B cell (primary cell): ENCODE data around the gene FLT3LG. TPM values are rescaled to one million over a fixed set of nuclear protein-coding genes. Genes with fewer than 3 reads are reported as not detected.

Experiments
- ATAC-seq: fragments of 200-7000 bp; cut with Tn5 transposase; one replicate; pipeline ENCODE4 v1.10.0; 2021; ENCODE audit warnings: low read depth, mild to moderate bottlenecking, moderate number of reproducible peaks, moderate library complexity
- CTCF ChIA-PET: fragments of 350-600 bp; sonication (Branson Sonifier 250); formaldehyde crosslinking; loops from one replicate; lab custom pipeline; 2021; ENCODE audit warnings: antibody characterized with exemption, inconsistent platforms; lab: Charles Lee
- POLR2A ChIA-PET: fragments of 350-600 bp; sonication (Branson Sonifier 250); formaldehyde crosslinking; loops from one replicate; lab custom pipeline; 2021; ENCODE audit warnings: antibody characterized with exemption; lab: Charles Lee
- DNase-seq: peaks from one replicate; pipeline ENCODE4 v3.0.0; 2013
- H2AFZ ChIP-seq: 2 replicates; pipeline ENCODE4 v1.6.1; 2012; ENCODE audit warnings: mild to moderate bottlenecking, low read depth, low read length; ENCODE audit not compliant: insufficient read depth, poor library complexity, severe bottlenecking
- H3K27ac ChIP-seq, 2 donors: 1 replicate in 1 of 2; 2 replicates in 1 of 2; pipeline ENCODE4 v1.5.1; 2012 to 2013; ENCODE audit warnings: low read length in 2 of 2, mild to moderate bottlenecking in 2 of 2, moderate library complexity in 1 of 2
- H3K27me3 ChIP-seq, 4 experiments: fragments of 200-600 bp in 1 of 4; sonication (generic) in 1 of 4; replicated peaks in 1 of 4; 1 replicate in 2 of 4; 2 replicates in 2 of 4; pipeline versions ENCODE4 v1.6.1 to v1.7.0; 2013 to 2016; ENCODE audit warnings: low read length in 3 of 4, mild to moderate bottlenecking in 2 of 4, mixed read lengths in 1 of 4, moderate library complexity in 1 of 4; ENCODE audit not compliant: insufficient read depth in 4 of 4, control insufficient read depth in 3 of 4; ENCODE audit errors: control extremely low read depth in 1 of 4
- H3K36me3 ChIP-seq, 2 experiments: replicated peaks in 1 of 2; 1 replicate in 1 of 2; 2 replicates in 1 of 2; pipeline versions ENCODE4 v1.6.1 to v1.7.1; 2013; ENCODE audit warnings: low read length in 1 of 2; ENCODE audit not compliant: insufficient read depth in 2 of 2, control insufficient read depth in 1 of 2; ENCODE audit errors: control extremely low read depth in 1 of 2, extremely low read depth in 1 of 2
- H3K4me1 ChIP-seq, 2 donors: fragments of 200-600 bp in 1 of 2; sonication (generic) in 1 of 2; 1 replicate in 1 of 2; 2 replicates in 1 of 2; pipeline versions ENCODE4 v1.5.1 to v1.6.1; 2013 to 2017; ENCODE audit warnings: low read length in 2 of 2; ENCODE audit not compliant: control insufficient read depth in 2 of 2, insufficient read depth in 2 of 2
- H3K4me2 ChIP-seq: replicated peaks from 2 replicates; pipeline ENCODE3; 2012; ENCODE audit warnings: mild to moderate bottlenecking, low read depth, low read length; ENCODE audit not compliant: poor library complexity, severe bottlenecking
- H3K4me3 ChIP-seq, 5 experiments: fragments of 200-600 bp in 1 of 5; sonication (generic) in 1 of 5; 1 replicate in 3 of 5; 2 replicates in 2 of 5; pipeline versions ENCODE4 v1.5.1 to v1.7.0; 2011 to 2016; ENCODE audit warnings: low read length in 4 of 5, mild to moderate bottlenecking in 4 of 5, low read depth in 2 of 5, control low read depth in 1 of 5, moderate library complexity in 1 of 5; ENCODE audit not compliant: insufficient read depth in 1 of 5; ENCODE audit errors: control extremely low read depth in 1 of 5, extremely low read depth in 1 of 5
- H3K79me2 ChIP-seq: fragments of 200-600 bp; sonication (generic); one replicate; pipeline ENCODE4 v1.6.0; 2016; ENCODE audit warnings: low read length; ENCODE audit not compliant: control insufficient read depth, insufficient read depth
- H3K9ac ChIP-seq: fragments of 200-600 bp; sonication (generic); 2 replicates; pipeline ENCODE4 v1.6.1; 2017; ENCODE audit warnings: mild to moderate bottlenecking, low read length, moderate library complexity
- H3K9me3 ChIP-seq, 3 donors: one replicate each; pipeline versions ENCODE4 v1.6.1 to v1.7.1; 2013; ENCODE audit warnings: low read length in 2 of 3; ENCODE audit not compliant: control insufficient read depth in 2 of 3, insufficient read depth in 1 of 3; ENCODE audit errors: control extremely low read depth in 1 of 3
- H4K20me1 ChIP-seq: 2 replicates; pipeline ENCODE4 v1.6.0; 2012; ENCODE audit warnings: mild to moderate bottlenecking, low read length; ENCODE audit not compliant: insufficient read depth, control insufficient read depth, poor library complexity, severe bottlenecking
- H3K27ac Mint-ChIP-seq: one replicate; pipeline ENCODE4 v1.8.0; 2021; ENCODE audit warnings: mixed read lengths
- H3K27me3 Mint-ChIP-seq: one replicate; pipeline ENCODE4 v1.8.0; 2021; ENCODE audit warnings: mixed read lengths
- H3K4me1 Mint-ChIP-seq: one replicate; pipeline ENCODE4 v1.8.0; 2021; ENCODE audit warnings: mixed read lengths
- H3K4me3 Mint-ChIP-seq: one replicate; pipeline ENCODE4 v1.8.0; 2021; ENCODE audit warnings: mixed read lengths
- H3K9me3 Mint-ChIP-seq: one replicate; pipeline ENCODE4 v1.8.0; 2022; ENCODE audit warnings: mixed read lengths; ENCODE audit not compliant: insufficient read depth
- CTCF ChIP-seq: fragments of 200-600 bp; IDR thresholded peaks from one replicate; pipeline ENCODE4 v1.8.0; 2022; ENCODE audit warnings: antibody characterized with exemption, mild to moderate bottlenecking
- EZH2 ChIP-seq: IDR thresholded peaks from 2 replicates; pipeline ENCODE4 v1.6.1; 2012; ENCODE audit warnings: borderline replicate concordance, low read depth, mild to moderate bottlenecking, moderate library complexity, low read length; ENCODE audit not compliant: insufficient read depth, poor library complexity, severe bottlenecking
- WGBS: methylation state at CpG from one replicate; pipeline ENCODE4 v1.1.5; 2013; ENCODE audit warnings: missing lambda C conversion rate; ENCODE audit not compliant: insufficient coverage; 5-methylcytosine and 5-hydroxymethylcytosine counted together
- intact Hi-C: fragments of 100-400 bp; cut with micrococcal nuclease; formaldehyde crosslinking; loops from one replicate; pipeline ENCODE4 v1.10.0; 2022
- polyA plus RNA-seq: library from polyadenylated mRNA; depleted of rRNA; stranded (reverse); fragments of >200 nt; gene quantifications from 2 replicates; pipeline ENCODE4 v1.2.3, GENCODE V29; 2012
- total RNA-seq, 2 donors: library from RNA; stranded (reverse); fragments of 120-200 nt in 1 of 2; gene quantifications; 1 replicate in 1 of 2; 2 replicates in 1 of 2; pipeline versions ENCODE4 v1.2.3 to v1.2.4, GENCODE V29; 2013 to 2022

The FLT3LG gene
- total and polyA plus RNA-seq, 2 donors (not counting 1 experiment from before 2014, with no cell fraction given), result 31.0 to 49.8 TPM

- TF ChIP-seq CTCF (no peak), EZH2 (no peak)
- peak overlapping the region; percentile 31 for H3K4me2 ChIP-seq
- H3K27me3 ChIP-seq, result peaks cover 0 to 98% (median 75%) of the 10 kb centered on the region in 4 experiments
- no peaks in the 10 kb centered on the region for H3K36me3 ChIP-seq
- 7% methylated on average over 29 of the region's 30 CpGs for WGBS
- no peak overlapping the region for H3K27ac ChIP-seq
- ChIA-PET CTCF (interaction anchor here (0.6 to 2.2 kb wide), 8 partner anchors 10 to 312 kb away, joined by 3 to 8 read pairs (median 3); partner anchors contain the start of genes ALDH16A1 and LIN7B), POLR2A (interaction anchor here (1.1 kb wide), 1 partner anchor 20 kb away, joined by 9 read pairs; no protein-coding TSS in a partner anchor)
- peak overlapping the region; percentile 28 for H3K27ac Mint-ChIP-seq
- no peaks in the 10 kb centered on the region for H3K79me2 ChIP-seq
- ATAC-seq, result no peak
- peaks cover 60 to 65% of the 10 kb centered on the region in 2 donors for H3K4me1 ChIP-seq
- H3K27me3 Mint-ChIP-seq, result peaks cover 84% of the 10 kb centered on the region
- H2AFZ ChIP-seq, result no peak overlapping the region
- no peaks in the 10 kb centered on the region for H4K20me1 ChIP-seq
- no peaks in the 10 kb centered on the region for H3K9me3 Mint-ChIP-seq
- H3K4me1 Mint-ChIP-seq, result peaks cover 66% of the 10 kb centered on the region
- intact Hi-C loops, result loop anchor here (2.0 to 5.0 kb wide), 2 partner anchors 17 to 34 kb away; no protein-coding TSS in a partner anchor
- peak overlapping the region; percentile 52 for H3K4me3 Mint-ChIP-seq
- H3K9me3 ChIP-seq, result peaks cover 0 to 48% (median 0%) of the 10 kb centered on the region in 3 donors
- peak; percentile 43 for DNase-seq
- no peak overlapping the region for H3K4me3 ChIP-seq
- no peak overlapping the region for H3K9ac ChIP-seq
These were observed 48.0 kb upstream of the FLT3LG start for GRCh38 chr19:49425922-49426592.

GRCh38 chr19:49427339-49427738 is 46.7 kb upstream of the FLT3LG start:
- no peak for ATAC-seq
- Histone ChIP-seq H3K79me2 (no peaks in the 10 kb centered on the region), H4K20me1 (no peaks in the 10 kb centered on the region), H2AFZ (no peak overlapping the region), H3K27me3 (peaks cover 0 to 98% (median 73%) of the 10 kb centered on the region in 4 experiments), H3K4me3 (no peak overlapping the region), H3K4me1 (peaks cover 54 to 63% of the 10 kb centered on the region in 2 donors), H3K9me3 (peaks cover 0 to 58% (median 4%) of the 10 kb centered on the region in 3 donors), H3K9ac (no peak overlapping the region), H3K36me3 (no peaks in the 10 kb centered on the region), H3K27ac (no peak overlapping the region), H3K4me2 (peak overlapping the region; percentile 86)
- Mint-ChIP-seq H3K27ac (peak overlapping the region; percentile 2), H3K9me3 (no peaks in the 10 kb centered on the region), H3K4me3 (peak overlapping the region; percentile 44), H3K27me3 (peaks cover 78% of the 10 kb centered on the region), H3K4me1 (peaks cover 60% of the 10 kb centered on the region)
- intact Hi-C loops, result loop anchor here (5.0 kb wide), 1 partner anchor 35 kb away; no protein-coding TSS in a partner anchor
- POLR2A ChIA-PET, result interaction anchor here (1.4 kb wide), 1 partner anchor 36 kb away, joined by 4 read pairs; no protein-coding TSS in a partner anchor
- 47% methylated on average over 8 of the region's 12 CpGs for WGBS
- TF ChIP-seq CTCF, result no peak
- TF ChIP-seq EZH2, result no peak
- CTCF ChIA-PET, result interaction anchor here (0.6 to 2.2 kb wide), 7 partner anchors 16 to 330 kb away, joined by 3 to 8 read pairs (median 3); no protein-coding TSS in a partner anchor
- no peak for DNase-seq
